ENCODE results near the gene EXOC4.

The EXOC4 gene

DNA sequence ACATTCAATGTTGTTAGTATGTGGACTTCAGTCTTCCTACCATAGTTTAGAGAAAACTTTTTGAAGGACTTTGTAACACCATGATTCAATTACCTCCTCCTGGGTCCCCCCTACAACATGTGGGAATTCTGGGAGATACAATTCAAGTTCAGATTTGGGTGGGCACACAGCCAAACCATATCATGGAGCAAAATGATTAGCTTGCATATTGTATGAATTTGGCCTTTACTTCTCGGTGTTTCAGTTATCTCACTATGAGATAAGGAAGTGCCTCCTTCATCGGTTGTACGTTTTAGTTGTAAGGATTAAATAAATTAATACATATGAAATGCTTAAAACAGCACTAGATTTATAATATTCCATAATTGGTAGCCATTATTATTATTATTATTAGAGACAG is 428.7 kb downstream of the EXOC4 start:
- Mint-ChIP-seq H3K4me3 (no peak overlapping the region), H3K27me3 (no peaks in the 10 kb centered on the region), H3K27ac (no peak overlapping the region), H3K36me3 (ENCODE audit: low read depth) (peaks cover 7% of the 10 kb centered on the region), H3K9me3 (peaks cover 3% of the 10 kb centered on the region), H3K4me1 (ENCODE audit: low read depth) (peaks cover 11% of the 10 kb centered on the region)
- DNase-seq: no peak

DNA sequence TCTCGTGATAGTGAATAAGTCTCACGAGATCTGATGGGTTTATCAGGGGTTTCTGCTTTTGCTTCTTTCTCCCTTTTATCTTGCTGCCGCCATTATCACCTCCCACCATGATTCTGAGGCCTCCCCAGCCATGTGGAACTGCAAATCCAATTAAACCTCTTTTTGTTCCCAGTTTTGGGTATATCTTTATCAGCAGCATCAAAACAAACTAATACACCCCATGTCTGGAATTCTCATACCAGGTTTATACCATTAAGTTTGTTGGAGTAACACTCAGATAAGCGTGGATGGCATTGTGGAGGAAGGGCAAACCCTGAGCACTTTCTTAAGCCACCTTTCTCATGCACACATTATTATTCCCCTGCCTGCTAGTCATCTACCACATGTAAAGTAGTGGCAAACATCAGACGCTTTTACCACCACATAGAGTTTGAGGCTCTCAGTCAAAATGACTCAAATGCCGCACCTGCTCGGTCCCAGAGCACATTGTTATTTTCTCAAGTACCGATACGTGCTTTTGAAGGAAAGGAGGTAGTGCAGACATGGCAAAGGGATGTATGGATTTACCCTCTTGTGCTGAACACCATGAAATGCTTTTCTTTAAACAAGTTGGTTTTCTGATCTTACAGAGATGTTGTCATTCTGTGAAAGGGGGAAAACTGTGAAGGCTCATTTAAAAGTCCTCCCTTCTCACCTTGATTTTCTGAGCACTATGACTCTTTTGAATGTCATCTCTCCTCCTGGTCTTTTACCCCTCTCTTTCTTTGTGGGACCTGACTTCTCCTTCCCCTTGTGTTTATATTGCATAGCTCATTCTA is 429.7 kb downstream of the EXOC4 start:
- peaks cover 7% of the 10 kb centered on the region for H3K36me3 Mint-ChIP-seq (ENCODE audit: low read depth)
- H3K27ac Mint-ChIP-seq: no peak overlapping the region
- peaks cover 3% of the 10 kb centered on the region for H3K9me3 Mint-ChIP-seq
- no peak for DNase-seq
- H3K4me1 Mint-ChIP-seq (ENCODE audit: low read depth): peaks cover 11% of the 10 kb centered on the region
- H3K4me3 Mint-ChIP-seq: no peak overlapping the region
- no peaks in the 10 kb centered on the region for H3K27me3 Mint-ChIP-seq

GRCh38 chr7:133683182-133683454 is 430.2 kb downstream of the EXOC4 start:
- no peaks in the 10 kb centered on the region for H3K27me3 Mint-ChIP-seq
- H3K4me3 Mint-ChIP-seq: no peak overlapping the region
- peaks cover 7% of the 10 kb centered on the region for H3K36me3 Mint-ChIP-seq (ENCODE audit: low read depth)
- H3K27ac Mint-ChIP-seq: no peak overlapping the region
- no peak for DNase-seq
- H3K4me1 Mint-ChIP-seq (ENCODE audit: low read depth): peaks cover 11% of the 10 kb centered on the region
- peaks cover 3% of the 10 kb centered on the region for H3K9me3 Mint-ChIP-seq

GRCh38 chr7:133688483-133689239 is 435.8 kb downstream of the EXOC4 start:
- no peaks in the 10 kb centered on the region for H3K27me3 Mint-ChIP-seq
- no peak overlapping the region for H3K27ac Mint-ChIP-seq
- H3K36me3 Mint-ChIP-seq (ENCODE audit: low read depth): peaks cover 8% of the 10 kb centered on the region
- no peak overlapping the region for H3K4me3 Mint-ChIP-seq
- H3K4me1 Mint-ChIP-seq (ENCODE audit: low read depth): no peaks in the 10 kb centered on the region
- peaks cover 3% of the 10 kb centered on the region for H3K9me3 Mint-ChIP-seq
- no peak for DNase-seq

- H3K4me1 Mint-ChIP-seq (ENCODE audit: low read depth): peaks cover 2% of the 10 kb centered on the region
- H3K9me3 Mint-ChIP-seq: peaks cover 3% of the 10 kb centered on the region
- no peak overlapping the region for H3K27ac Mint-ChIP-seq
- H3K4me3 Mint-ChIP-seq: no peak overlapping the region
- no peaks in the 10 kb centered on the region for H3K27me3 Mint-ChIP-seq
- peaks cover 8% of the 10 kb centered on the region for H3K36me3 Mint-ChIP-seq (ENCODE audit: low read depth)
- no peak for DNase-seq
Observed at GRCh38 chr7:133690740-133691139, 437.9 kb downstream of the EXOC4 start.

DNA sequence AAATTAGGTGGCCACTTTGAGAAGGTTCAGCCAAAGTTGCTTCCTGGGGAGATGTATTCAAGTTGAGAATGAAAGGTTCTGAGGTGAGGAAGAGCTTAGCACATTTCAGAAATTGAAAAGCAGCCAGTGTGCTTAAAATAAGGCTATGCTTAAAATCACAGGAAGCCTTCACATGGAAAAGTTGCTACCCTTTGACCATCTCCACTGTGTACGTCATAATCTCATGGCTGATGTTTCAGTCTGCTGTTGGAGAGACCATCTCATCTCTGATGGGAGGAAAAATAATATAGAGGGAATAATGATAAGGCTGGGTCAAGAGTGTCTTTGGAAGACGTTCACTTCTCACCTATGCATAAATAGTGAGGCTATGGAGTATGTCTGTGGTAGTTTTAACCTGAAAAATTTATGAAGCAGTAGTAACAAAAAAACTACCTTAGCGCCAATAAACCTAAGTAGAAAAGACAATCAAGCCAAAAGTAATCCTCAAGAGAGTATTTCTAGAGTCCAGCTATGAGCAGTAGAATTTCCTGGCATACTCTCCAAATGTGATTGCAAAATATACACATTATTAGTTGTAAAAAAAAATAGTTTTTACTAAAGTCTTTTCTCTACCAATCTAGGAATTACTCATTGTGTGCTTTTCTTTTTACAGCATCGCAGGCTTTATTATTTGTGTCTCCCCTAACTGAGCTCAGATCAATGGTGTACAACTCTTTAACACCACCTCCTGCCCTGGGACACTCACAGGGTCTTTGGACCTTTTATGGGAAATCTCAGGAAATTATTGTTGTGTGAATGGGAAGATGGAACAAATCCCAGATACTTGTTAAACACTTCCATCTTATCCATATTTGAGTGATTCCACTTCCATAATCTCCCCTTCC is 439.1 kb downstream of the EXOC4 start:
- Mint-ChIP-seq H3K9me3 (no peaks in the 10 kb centered on the region), H3K36me3 (ENCODE audit: low read depth) (peaks cover 5% of the 10 kb centered on the region), H3K4me1 (ENCODE audit: low read depth) (peaks cover 2% of the 10 kb centered on the region), H3K4me3 (no peak overlapping the region), H3K27me3 (no peaks in the 10 kb centered on the region), H3K27ac (no peak overlapping the region)
- DNase-seq: no peak

- Mint-ChIP-seq H3K9me3 (no peaks in the 10 kb centered on the region), H3K36me3 (ENCODE audit: low read depth) (peaks cover 5% of the 10 kb centered on the region), H3K27me3 (no peaks in the 10 kb centered on the region), H3K4me1 (ENCODE audit: low read depth) (peaks cover 2% of the 10 kb centered on the region), H3K4me3 (no peak overlapping the region), H3K27ac (no peak overlapping the region)
- no peak for DNase-seq
Observed at GRCh38 chr7:133693281-133693680, 440.4 kb downstream of the EXOC4 start.

DNA sequence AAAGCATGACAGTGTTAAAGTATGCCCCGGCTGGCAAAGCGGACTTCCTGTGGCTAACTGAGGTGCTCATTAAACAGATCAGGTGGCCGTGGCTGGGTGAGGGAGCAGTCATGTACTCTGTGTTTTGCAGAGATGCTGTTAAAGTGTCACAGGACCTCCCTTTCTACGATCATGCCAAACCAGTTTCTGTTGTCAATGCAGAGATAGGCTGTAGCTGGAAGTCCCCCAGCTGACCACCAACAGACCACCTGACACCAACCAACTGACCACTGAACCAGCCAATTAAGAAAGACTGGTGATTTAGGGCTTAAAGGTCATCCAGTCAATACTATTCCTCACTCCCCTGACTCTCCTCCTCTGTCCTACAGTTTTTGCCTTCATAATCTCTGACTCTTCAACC is 443.2 kb downstream of the EXOC4 start:
- Mint-ChIP-seq H3K27ac (no peak overlapping the region), H3K9me3 (no peaks in the 10 kb centered on the region), H3K4me1 (ENCODE audit: low read depth) (peaks cover 7% of the 10 kb centered on the region), H3K4me3 (no peak overlapping the region), H3K27me3 (no peaks in the 10 kb centered on the region), H3K36me3 (ENCODE audit: low read depth) (peaks cover 5% of the 10 kb centered on the region)
- DNase-seq: no peak

DNA sequence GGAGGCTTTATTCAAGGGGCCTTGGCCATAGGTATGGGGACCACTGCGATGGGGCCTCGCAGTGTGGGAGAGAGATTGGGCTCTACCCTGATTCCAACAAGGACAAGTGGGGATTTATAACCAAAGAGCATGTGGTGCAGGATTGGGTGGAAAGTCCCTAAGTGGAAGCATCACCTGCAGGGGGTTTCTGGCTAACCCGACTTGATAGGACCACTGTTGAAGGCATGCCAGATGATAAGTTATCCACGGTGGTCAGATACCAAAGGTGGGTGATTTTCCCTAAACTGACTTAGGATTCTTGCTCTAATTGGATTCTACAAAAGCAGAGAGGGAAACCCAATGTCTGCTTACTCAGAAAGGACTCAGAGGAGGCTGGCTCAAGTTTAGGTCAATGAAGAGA is 444.7 kb downstream of the EXOC4 start:
- Mint-ChIP-seq H3K27ac (no peak overlapping the region), H3K4me1 (ENCODE audit: low read depth) (peaks cover 7% of the 10 kb centered on the region), H3K27me3 (no peaks in the 10 kb centered on the region), H3K9me3 (no peaks in the 10 kb centered on the region), H3K4me3 (no peak overlapping the region), H3K36me3 (ENCODE audit: low read depth) (peaks cover 7% of the 10 kb centered on the region)
- no peak for DNase-seq

DNA sequence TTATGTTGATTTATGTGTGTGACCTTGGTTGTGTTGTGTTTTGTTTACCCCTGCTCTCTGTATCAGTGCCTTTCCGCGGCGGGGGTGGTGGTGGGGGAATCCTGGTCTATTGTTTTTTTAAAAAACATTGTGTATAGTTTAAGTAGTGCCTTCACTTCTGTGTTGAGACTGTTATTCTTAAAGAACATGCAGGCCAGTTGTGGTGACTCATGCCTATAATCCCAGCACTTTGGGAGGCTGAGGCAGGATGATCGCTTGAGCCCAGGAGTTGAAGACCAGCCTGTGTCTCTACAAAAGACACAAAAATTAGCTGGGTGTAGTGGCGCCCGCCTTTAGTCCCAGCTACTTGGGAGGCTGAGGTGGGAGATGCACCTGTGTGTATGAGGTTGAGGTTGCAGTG is 445.2 kb downstream of the EXOC4 start:
- Mint-ChIP-seq H3K4me3 (no peak overlapping the region), H3K27me3 (no peaks in the 10 kb centered on the region), H3K27ac (no peak overlapping the region), H3K36me3 (ENCODE audit: low read depth) (peaks cover 10% of the 10 kb centered on the region), H3K4me1 (ENCODE audit: low read depth) (peaks cover 7% of the 10 kb centered on the region), H3K9me3 (no peaks in the 10 kb centered on the region)
- DNase-seq: no peak

GRCh38 chr7:133699386-133699785 is 446.5 kb downstream of the EXOC4 start:
- Mint-ChIP-seq H3K27me3 (no peaks in the 10 kb centered on the region), H3K4me1 (ENCODE audit: low read depth) (peaks cover 7% of the 10 kb centered on the region), H3K27ac (no peak overlapping the region), H3K4me3 (no peak overlapping the region), H3K9me3 (no peaks in the 10 kb centered on the region), H3K36me3 (ENCODE audit: low read depth) (peaks cover 11% of the 10 kb centered on the region)
- DNase-seq: no peak

GRCh38 chr7:133702078-133702477 is 449.2 kb downstream of the EXOC4 start:
- no peak for DNase-seq
- H3K27ac Mint-ChIP-seq: no peak overlapping the region
- H3K36me3 Mint-ChIP-seq (ENCODE audit: low read depth): peaks cover 11% of the 10 kb centered on the region
- H3K27me3 Mint-ChIP-seq: no peaks in the 10 kb centered on the region
- no peak overlapping the region for H3K4me3 Mint-ChIP-seq
- H3K9me3 Mint-ChIP-seq: no peaks in the 10 kb centered on the region
- peaks cover 6% of the 10 kb centered on the region for H3K4me1 Mint-ChIP-seq (ENCODE audit: low read depth)

DNA sequence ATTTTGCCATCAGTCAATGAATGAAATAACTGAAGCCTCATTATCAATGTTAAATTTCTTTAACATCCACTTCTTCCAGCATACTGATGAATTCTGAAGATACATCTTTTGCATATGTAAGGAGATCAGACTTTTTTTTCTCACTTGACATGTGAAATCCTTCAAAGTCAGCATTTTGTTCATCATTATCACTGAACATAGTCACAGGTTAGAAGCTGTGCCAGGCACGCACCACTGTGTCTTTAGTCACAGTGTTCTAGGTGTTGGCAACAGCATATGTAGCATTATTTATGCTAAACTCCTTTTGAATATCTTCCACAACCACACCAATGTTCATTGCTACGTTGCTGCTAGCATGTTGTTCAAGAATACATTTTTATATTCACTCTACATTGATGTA is 450.1 kb downstream of the EXOC4 start:
- DNase-seq: no peak
- peaks cover 11% of the 10 kb centered on the region for H3K36me3 Mint-ChIP-seq (ENCODE audit: low read depth)
- H3K27ac Mint-ChIP-seq: no peak overlapping the region
- H3K27me3 Mint-ChIP-seq: no peaks in the 10 kb centered on the region
- H3K4me1 Mint-ChIP-seq (ENCODE audit: low read depth): peaks cover 6% of the 10 kb centered on the region
- no peaks in the 10 kb centered on the region for H3K9me3 Mint-ChIP-seq
- no peak overlapping the region for H3K4me3 Mint-ChIP-seq

DNA sequence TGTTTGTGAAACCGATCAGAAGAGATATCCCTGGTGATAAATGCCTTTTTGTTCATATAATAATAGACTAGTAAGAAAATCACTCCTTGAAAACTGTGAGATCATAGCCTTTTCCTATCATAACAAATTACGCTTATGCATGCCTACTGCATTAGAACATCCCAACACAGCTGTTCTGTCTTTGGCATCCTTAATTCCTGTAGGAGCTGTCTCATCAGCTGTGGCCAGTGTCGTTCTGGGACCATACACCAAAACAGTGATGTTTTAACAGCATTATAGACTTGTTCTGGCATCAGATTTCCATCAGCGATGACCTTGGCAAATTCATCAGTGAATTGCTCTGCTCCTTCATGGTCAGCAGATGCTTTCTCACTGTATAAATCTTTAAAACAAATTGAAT is 450.7 kb downstream of the EXOC4 start:
- Mint-ChIP-seq H3K27me3 (no peaks in the 10 kb centered on the region), H3K4me3 (no peak overlapping the region), H3K27ac (no peak overlapping the region), H3K4me1 (ENCODE audit: low read depth) (peaks cover 6% of the 10 kb centered on the region), H3K9me3 (no peaks in the 10 kb centered on the region), H3K36me3 (ENCODE audit: low read depth) (peaks cover 11% of the 10 kb centered on the region)
- DNase-seq: no peak

DNA sequence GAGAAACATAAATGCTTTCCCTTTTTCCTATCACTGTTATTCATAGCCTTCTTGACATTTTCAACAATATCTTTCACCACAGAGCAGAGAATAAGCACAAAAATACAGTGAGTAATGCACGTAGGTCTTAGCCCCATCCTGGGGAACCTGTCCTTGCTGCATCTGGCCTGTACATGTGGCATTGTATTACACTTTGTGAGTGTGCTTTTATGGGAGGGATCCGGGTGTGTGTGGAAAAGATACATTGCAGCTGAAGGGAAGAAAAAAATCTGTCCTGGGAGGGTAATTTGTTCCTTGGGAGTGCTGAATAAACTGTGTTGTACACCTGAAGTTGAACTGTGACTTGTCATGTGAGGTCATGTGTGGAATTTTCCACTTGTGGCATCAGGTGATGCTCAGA is 451.6 kb downstream of the EXOC4 start:
- Mint-ChIP-seq H3K36me3 (ENCODE audit: low read depth) (peaks cover 11% of the 10 kb centered on the region), H3K27ac (no peak overlapping the region), H3K4me3 (no peak overlapping the region), H3K9me3 (no peaks in the 10 kb centered on the region), H3K4me1 (ENCODE audit: low read depth) (peaks cover 3% of the 10 kb centered on the region), H3K27me3 (no peaks in the 10 kb centered on the region)
- DNase-seq: no peak

Data from activated T-cell treated with anti-CD3 and anti-CD28 coated beads, Interleukin-2, amount 50 U/mL, for 24 hours (primary cell).